Measurements from ENCODE around the gene SASH1. TPM values are rescaled to one million over a fixed set of nuclear protein-coding genes. Genes with fewer than 3 reads are reported as not detected.

Gene SASH1
- total RNA-seq, 6 experiments from 2014 or later: 66.0 to 91.4 (median 88.4) TPM

DNA sequence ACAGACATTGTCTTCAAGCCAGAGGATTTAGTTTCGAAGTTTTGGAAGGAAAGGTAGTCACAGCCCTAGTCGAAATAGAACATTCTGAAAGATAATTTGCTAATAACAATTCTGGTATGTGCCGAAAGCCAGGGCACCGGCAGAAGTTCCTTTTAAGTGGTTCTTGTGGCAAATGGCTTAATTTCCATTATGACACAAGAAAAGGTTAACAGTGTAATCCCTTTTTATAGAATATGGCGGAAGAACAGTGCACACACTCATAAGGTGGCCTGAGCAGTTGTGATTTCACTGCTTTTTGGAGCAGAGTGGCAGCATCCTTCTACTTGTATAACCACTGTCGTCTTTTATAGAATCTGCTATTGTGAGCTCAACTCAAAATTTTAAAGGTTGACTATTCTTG, 152.4 kb downstream of the SASH1 start:
- Mint-ChIP-seq H3K9me3 (no peaks in the 10 kb centered on the region), H3K27me3 (ENCODE audit: insufficient read depth) (no peaks in the 10 kb centered on the region), H3K27ac (peak overlapping the region; percentile 36), H3K4me1 (ENCODE audit: low read depth) (peaks cover 70% of the 10 kb centered on the region), H3K4me3 (no peak overlapping the region), H3K36me3 (ENCODE audit: low read depth) (peaks cover 33% of the 10 kb centered on the region)
- TF ChIP-seq, protein P1, sequence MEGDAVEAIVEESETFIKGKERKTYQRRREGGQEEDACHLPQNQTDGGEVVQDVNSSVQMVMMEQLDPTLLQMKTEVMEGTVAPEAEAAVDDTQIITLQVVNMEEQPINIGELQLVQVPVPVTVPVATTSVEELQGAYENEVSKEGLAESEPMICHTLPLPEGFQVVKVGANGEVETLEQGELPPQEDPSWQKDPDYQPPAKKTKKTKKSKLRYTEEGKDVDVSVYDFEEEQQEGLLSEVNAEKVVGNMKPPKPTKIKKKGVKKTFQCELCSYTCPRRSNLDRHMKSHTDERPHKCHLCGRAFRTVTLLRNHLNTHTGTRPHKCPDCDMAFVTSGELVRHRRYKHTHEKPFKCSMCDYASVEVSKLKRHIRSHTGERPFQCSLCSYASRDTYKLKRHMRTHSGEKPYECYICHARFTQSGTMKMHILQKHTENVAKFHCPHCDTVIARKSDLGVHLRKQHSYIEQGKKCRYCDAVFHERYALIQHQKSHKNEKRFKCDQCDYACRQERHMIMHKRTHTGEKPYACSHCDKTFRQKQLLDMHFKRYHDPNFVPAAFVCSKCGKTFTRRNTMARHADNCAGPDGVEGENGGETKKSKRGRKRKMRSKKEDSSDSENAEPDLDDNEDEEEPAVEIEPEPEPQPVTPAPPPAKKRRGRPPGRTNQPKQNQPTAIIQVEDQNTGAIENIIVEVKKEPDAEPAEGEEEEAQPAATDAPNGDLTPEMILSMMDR (IDR thresholded peaks at IDR 0.05): no peak
- no peak for DNase-seq

DNA sequence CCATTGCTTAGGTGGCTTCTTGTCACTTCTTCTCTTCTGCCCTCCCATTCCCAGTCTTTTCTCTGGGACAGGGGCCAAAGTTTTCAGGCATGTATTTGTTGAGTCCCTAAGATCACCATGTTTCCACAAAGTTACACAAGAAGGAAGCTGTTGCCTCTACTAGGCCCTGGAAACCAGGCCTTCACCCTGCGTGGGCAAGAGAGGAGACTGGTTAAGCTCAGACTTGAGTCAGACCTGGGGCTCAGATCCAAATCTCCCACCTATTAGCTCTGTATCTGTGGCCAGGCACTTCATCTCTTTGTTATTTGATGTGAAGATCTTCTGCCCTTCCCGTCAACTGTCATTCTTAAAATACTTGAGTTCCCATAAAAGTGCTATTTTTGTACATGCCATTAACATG, 154.6 kb downstream of the SASH1 start:
- Mint-ChIP-seq H3K4me1 (ENCODE audit: low read depth) (peaks cover 76% of the 10 kb centered on the region), H3K27me3 (ENCODE audit: insufficient read depth) (peaks cover under 1% of the 10 kb centered on the region; the same call in 1 of the 2 replicates), H3K9me3 (no peaks in the 10 kb centered on the region), H3K27ac (peak overlapping the region; percentile 96), H3K36me3 (ENCODE audit: low read depth) (peaks cover 41% of the 10 kb centered on the region), H3K4me3 (peak overlapping the region; percentile 75)
- TF ChIP-seq, protein P1 (IDR thresholded peaks at IDR 0.05): no peak
- DNase-seq: peak; percentile 95

DNA sequence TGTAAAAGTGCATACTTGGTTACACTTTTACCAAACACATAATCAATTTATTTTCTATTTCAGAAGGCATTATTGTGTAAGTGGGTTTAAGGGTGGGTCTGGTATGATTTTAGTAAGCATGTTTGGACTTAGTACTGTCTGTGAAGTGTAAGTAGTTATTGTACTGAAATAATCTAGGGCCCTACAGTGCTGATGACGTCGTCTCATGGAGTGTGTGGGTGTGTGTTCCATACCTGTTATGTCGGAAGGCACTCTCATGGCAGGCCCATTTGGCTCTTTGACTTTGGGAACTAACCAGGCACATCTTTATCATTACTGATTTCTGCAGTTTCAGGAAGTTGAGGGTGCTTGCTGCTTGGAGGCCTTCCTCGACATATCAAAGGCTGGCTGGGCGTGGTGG, 155.1 kb downstream of the SASH1 start:
- Mint-ChIP-seq H3K27ac (peak overlapping the region; percentile 96), H3K4me1 (ENCODE audit: low read depth) (peaks cover 81% of the 10 kb centered on the region)
- DNase-seq: no peak

GRCh38 chr6:148500402-148500801, 157.8 kb downstream of the SASH1 start:
- Mint-ChIP-seq H3K4me1 (ENCODE audit: low read depth) (peaks cover 77% of the 10 kb centered on the region), H3K4me3 (peak overlapping the region; percentile 22), H3K27ac (peak overlapping the region; percentile 97), H3K27me3 (ENCODE audit: insufficient read depth) (peaks cover 2% of the 10 kb centered on the region), H3K9me3 (no peaks in the 10 kb centered on the region), H3K36me3 (ENCODE audit: low read depth) (peaks cover 40% of the 10 kb centered on the region)
- TF ChIP-seq, protein P1 (IDR thresholded peaks at IDR 0.05): no peak
- no peak for DNase-seq

More for the DNA sequence above, 155.1 kb downstream of the SASH1 start:
- Mint-ChIP-seq H3K4me3 (no peak overlapping the region), H3K9me3 (no peaks in the 10 kb centered on the region), H3K36me3 (ENCODE audit: low read depth) (peaks cover 44% of the 10 kb centered on the region), H3K27me3 (ENCODE audit: insufficient read depth) (peaks cover 2% of the 10 kb centered on the region)
- TF ChIP-seq, protein P1 (IDR thresholded peaks at IDR 0.05): no peak

GRCh38 chr6:148501178-148501590, 158.5 kb downstream of the SASH1 start:
- peak overlapping the region; percentile 84 for H3K4me3 Mint-ChIP-seq
- DNase-seq: peak; percentile 97
- peaks cover 38% of the 10 kb centered on the region for H3K36me3 Mint-ChIP-seq (ENCODE audit: low read depth)
- H3K27me3 Mint-ChIP-seq (ENCODE audit: insufficient read depth): peaks cover 2% of the 10 kb centered on the region
- H3K9me3 Mint-ChIP-seq: no peaks in the 10 kb centered on the region
- H3K27ac Mint-ChIP-seq: peak overlapping the region; percentile 97
- TF ChIP-seq, protein P1 (IDR thresholded peaks at IDR 0.05): no peak
- H3K4me1 Mint-ChIP-seq (ENCODE audit: low read depth): peaks cover 74% of the 10 kb centered on the region
